ENCODE results near the gene SPAG9. TPM values are rescaled to one million over a fixed set of nuclear protein-coding genes. Genes with fewer than 3 reads are reported as not detected.
A peak's percentile ranks its signal among the peaks of the same experiment; 100 is the strongest.

Gene SPAG9
- total RNA-seq, 1 donor from 2014 or later = 72.9 TPM

GRCh38 chr17:51165680-51166197 is 45.1 kb upstream of the SPAG9 start:
- peak in 1 of 2 experiments; percentile 50 for DNase-seq (ENCODE audit: low spot score in 2 of 2, unreplicated experiment in 2 of 2)
- Mint-ChIP-seq H3K9me3 (no peaks in the 10 kb centered on the region), H3K4me3 (peak overlapping the region; percentile 89), H3K27me3 (ENCODE audit: low read depth) (no peaks in the 10 kb centered on the region), H3K36me3 (peaks cover 34% of the 10 kb centered on the region), H3K4me1 (peaks cover 13% of the 10 kb centered on the region), H3K27ac (peak overlapping the region; percentile 90)
- no peak for TF ChIP-seq CTCF (IDR thresholded peaks at IDR 0.05; ENCODE audit: unreplicated experiment)

- Mint-ChIP-seq H3K27me3 (ENCODE audit: low read depth) (no peaks in the 10 kb centered on the region), H3K36me3 (peaks cover 36% of the 10 kb centered on the region), H3K4me3 (peak overlapping the region; percentile 89), H3K4me1 (peaks cover 13% of the 10 kb centered on the region), H3K9me3 (no peaks in the 10 kb centered on the region), H3K27ac (peak overlapping the region; percentile 90)
- TF ChIP-seq CTCF (IDR thresholded peaks at IDR 0.05; ENCODE audit: unreplicated experiment) = no peak
- DNase-seq (ENCODE audit: low spot score in 2 of 2, unreplicated experiment in 2 of 2) = no peak
Observed at GRCh38 chr17:51164911-51165679, 44.4 kb upstream of the SPAG9 start.

- no peaks in the 10 kb centered on the region for H3K27me3 Mint-ChIP-seq (ENCODE audit: low read depth)
- H3K4me3 Mint-ChIP-seq = no peak overlapping the region
- peaks cover 8% of the 10 kb centered on the region for H3K4me1 Mint-ChIP-seq
- peaks cover 40% of the 10 kb centered on the region for H3K36me3 Mint-ChIP-seq
- no peaks in the 10 kb centered on the region for H3K9me3 Mint-ChIP-seq
- H3K27ac Mint-ChIP-seq = no peak overlapping the region
- TF ChIP-seq CTCF (IDR thresholded peaks at IDR 0.05; ENCODE audit: unreplicated experiment) = no peak
- no peak for DNase-seq (ENCODE audit: low spot score in 2 of 2, unreplicated experiment in 2 of 2)
Observed at GRCh38 chr17:51161541-51161940, 40.9 kb upstream of the SPAG9 start.

GRCh38 chr17:51159604-51160003 is 38.9 kb upstream of the SPAG9 start:
- Mint-ChIP-seq H3K9me3 (no peaks in the 10 kb centered on the region), H3K36me3 (peaks cover 46% of the 10 kb centered on the region), H3K4me1 (peaks cover 4% of the 10 kb centered on the region), H3K27me3 (ENCODE audit: low read depth) (no peaks in the 10 kb centered on the region), H3K27ac (no peak overlapping the region), H3K4me3 (no peak overlapping the region)
- no peak for DNase-seq (ENCODE audit: low spot score in 2 of 2, unreplicated experiment in 2 of 2)
- no peak for TF ChIP-seq CTCF (IDR thresholded peaks at IDR 0.05; ENCODE audit: unreplicated experiment)

- peaks cover 4% of the 10 kb centered on the region for H3K4me1 Mint-ChIP-seq
- H3K27ac Mint-ChIP-seq = no peak overlapping the region
- no peak overlapping the region for H3K4me3 Mint-ChIP-seq
- H3K36me3 Mint-ChIP-seq = peaks cover 26% of the 10 kb centered on the region
- TF ChIP-seq CTCF (IDR thresholded peaks at IDR 0.05; ENCODE audit: unreplicated experiment) = no peak
- H3K27me3 Mint-ChIP-seq (ENCODE audit: low read depth) = no peaks in the 10 kb centered on the region
- no peaks in the 10 kb centered on the region for H3K9me3 Mint-ChIP-seq
- DNase-seq (ENCODE audit: low spot score in 2 of 2, unreplicated experiment in 2 of 2) = no peak
Observed at GRCh38 chr17:51155416-51155815, 34.7 kb upstream of the SPAG9 start.

Data from mesothelial cell of epicardium (in vitro differentiated cells).